ENCODE data around the gene ADAMTS2. TPM values are rescaled to one million over a fixed set of nuclear protein-coding genes. Genes with fewer than 3 reads are reported as not detected.

ADAMTS2 gene
- total RNA-seq, 1 donor from 2014 or later: 23.5 TPM

GRCh38 chr5:179343021-179343718 lies 2.1 kb downstream of the ADAMTS2 start:
- DNase-seq: no peak
- Mint-ChIP-seq H3K4me1 (ENCODE audit: low read depth, unreplicated experiment) (peaks cover 12% of the 10 kb centered on the region), H3K27ac (ENCODE audit: unreplicated experiment) (peak overlapping the region; percentile 34), H3K27me3 (ENCODE audit: unreplicated experiment) (peaks cover 25% of the 10 kb centered on the region), H3K9me3 (ENCODE audit: unreplicated experiment) (peaks cover 15% of the 10 kb centered on the region), H3K4me3 (ENCODE audit: unreplicated experiment) (peak overlapping the region; percentile 89), H3K36me3 (ENCODE audit: unreplicated experiment) (no peaks in the 10 kb centered on the region)
- TF ChIP-seq, protein P1, sequence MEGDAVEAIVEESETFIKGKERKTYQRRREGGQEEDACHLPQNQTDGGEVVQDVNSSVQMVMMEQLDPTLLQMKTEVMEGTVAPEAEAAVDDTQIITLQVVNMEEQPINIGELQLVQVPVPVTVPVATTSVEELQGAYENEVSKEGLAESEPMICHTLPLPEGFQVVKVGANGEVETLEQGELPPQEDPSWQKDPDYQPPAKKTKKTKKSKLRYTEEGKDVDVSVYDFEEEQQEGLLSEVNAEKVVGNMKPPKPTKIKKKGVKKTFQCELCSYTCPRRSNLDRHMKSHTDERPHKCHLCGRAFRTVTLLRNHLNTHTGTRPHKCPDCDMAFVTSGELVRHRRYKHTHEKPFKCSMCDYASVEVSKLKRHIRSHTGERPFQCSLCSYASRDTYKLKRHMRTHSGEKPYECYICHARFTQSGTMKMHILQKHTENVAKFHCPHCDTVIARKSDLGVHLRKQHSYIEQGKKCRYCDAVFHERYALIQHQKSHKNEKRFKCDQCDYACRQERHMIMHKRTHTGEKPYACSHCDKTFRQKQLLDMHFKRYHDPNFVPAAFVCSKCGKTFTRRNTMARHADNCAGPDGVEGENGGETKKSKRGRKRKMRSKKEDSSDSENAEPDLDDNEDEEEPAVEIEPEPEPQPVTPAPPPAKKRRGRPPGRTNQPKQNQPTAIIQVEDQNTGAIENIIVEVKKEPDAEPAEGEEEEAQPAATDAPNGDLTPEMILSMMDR (IDR thresholded peaks at IDR 0.05; ENCODE audit: partially characterized antibody, unreplicated experiment): no peak

- Mint-ChIP-seq H3K4me1 (ENCODE audit: low read depth, unreplicated experiment) (peaks cover 12% of the 10 kb centered on the region), H3K36me3 (ENCODE audit: unreplicated experiment) (no peaks in the 10 kb centered on the region), H3K4me3 (ENCODE audit: unreplicated experiment) (peak overlapping the region; percentile 89), H3K9me3 (ENCODE audit: unreplicated experiment) (peaks cover 12% of the 10 kb centered on the region), H3K27me3 (ENCODE audit: unreplicated experiment) (peaks cover 25% of the 10 kb centered on the region), H3K27ac (ENCODE audit: unreplicated experiment) (no peak overlapping the region)
- TF ChIP-seq, protein P1 (IDR thresholded peaks at IDR 0.05; ENCODE audit: partially characterized antibody, unreplicated experiment): no peak
- peak; percentile 59 for DNase-seq
Measured at GRCh38 chr5:179342577-179342976, 2.7 kb downstream of the ADAMTS2 start.

DNA sequence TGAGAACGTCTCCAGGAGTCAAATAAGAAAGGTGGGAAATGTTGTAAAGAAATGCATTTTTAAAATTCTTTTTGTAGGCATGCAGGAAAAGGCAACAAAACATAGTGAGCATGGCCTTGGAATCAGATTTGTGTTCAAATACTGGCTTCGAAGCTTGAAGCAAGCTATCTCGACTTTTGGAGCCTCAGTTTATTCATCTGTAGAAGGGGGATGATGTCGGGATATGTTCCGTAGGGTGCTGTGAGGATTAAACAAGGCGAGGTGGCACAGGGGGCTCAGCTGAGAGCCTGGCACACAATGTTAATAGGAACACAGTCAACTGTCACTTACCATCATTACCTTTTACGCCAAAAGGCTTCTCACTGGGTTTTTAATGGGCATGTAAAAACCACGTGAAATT lies 4.8 kb downstream of the ADAMTS2 start:
- TF ChIP-seq, protein P1 (IDR thresholded peaks at IDR 0.05; ENCODE audit: partially characterized antibody, unreplicated experiment): no peak
- no peak for DNase-seq
- H3K27me3 Mint-ChIP-seq (ENCODE audit: unreplicated experiment): peaks cover 19% of the 10 kb centered on the region
- peaks cover 13% of the 10 kb centered on the region for H3K9me3 Mint-ChIP-seq (ENCODE audit: unreplicated experiment)
- peaks cover 15% of the 10 kb centered on the region for H3K4me1 Mint-ChIP-seq (ENCODE audit: low read depth, unreplicated experiment)
- no peaks in the 10 kb centered on the region for H3K36me3 Mint-ChIP-seq (ENCODE audit: unreplicated experiment)
- H3K27ac Mint-ChIP-seq (ENCODE audit: unreplicated experiment): no peak overlapping the region
- H3K4me3 Mint-ChIP-seq (ENCODE audit: unreplicated experiment): no peak overlapping the region

GRCh38 chr5:179339996-179340395 lies 5.3 kb downstream of the ADAMTS2 start:
- H3K27ac Mint-ChIP-seq (ENCODE audit: unreplicated experiment): no peak overlapping the region
- TF ChIP-seq, protein P1 (IDR thresholded peaks at IDR 0.05; ENCODE audit: partially characterized antibody, unreplicated experiment): no peak
- no peak for DNase-seq
- peaks cover 19% of the 10 kb centered on the region for H3K27me3 Mint-ChIP-seq (ENCODE audit: unreplicated experiment)
- no peak overlapping the region for H3K4me3 Mint-ChIP-seq (ENCODE audit: unreplicated experiment)
- H3K9me3 Mint-ChIP-seq (ENCODE audit: unreplicated experiment): peaks cover 13% of the 10 kb centered on the region
- H3K4me1 Mint-ChIP-seq (ENCODE audit: low read depth, unreplicated experiment): peaks cover 15% of the 10 kb centered on the region
- no peaks in the 10 kb centered on the region for H3K36me3 Mint-ChIP-seq (ENCODE audit: unreplicated experiment)

DNA sequence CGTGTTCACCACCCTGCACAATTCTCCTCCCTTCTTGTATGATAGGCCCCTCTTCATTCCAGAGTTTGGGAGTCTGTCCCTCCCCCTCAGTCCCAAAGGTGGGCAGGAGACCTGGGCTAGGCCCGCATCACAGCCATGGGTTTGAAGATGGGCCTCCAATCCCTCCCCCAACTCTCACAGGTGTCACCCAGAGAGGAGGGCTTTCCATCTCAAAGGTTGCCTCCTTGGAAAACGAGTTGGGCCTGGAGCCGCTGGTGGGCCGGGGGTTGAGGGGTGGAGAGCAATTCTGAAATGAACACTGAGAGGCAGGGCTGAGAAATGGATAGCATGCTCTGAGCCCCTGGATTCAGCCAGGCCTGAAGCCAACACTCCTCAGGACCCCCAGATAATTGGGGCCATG lies 6.2 kb downstream of the ADAMTS2 start:
- Mint-ChIP-seq H3K27ac (ENCODE audit: unreplicated experiment) (no peak overlapping the region), H3K4me1 (ENCODE audit: low read depth, unreplicated experiment) (peaks cover 17% of the 10 kb centered on the region), H3K27me3 (ENCODE audit: unreplicated experiment) (peaks cover 19% of the 10 kb centered on the region), H3K9me3 (ENCODE audit: unreplicated experiment) (peaks cover 13% of the 10 kb centered on the region), H3K36me3 (ENCODE audit: unreplicated experiment) (no peaks in the 10 kb centered on the region), H3K4me3 (ENCODE audit: unreplicated experiment) (no peak overlapping the region)
- no peak for DNase-seq
- TF ChIP-seq, protein P1 (IDR thresholded peaks at IDR 0.05; ENCODE audit: partially characterized antibody, unreplicated experiment): no peak

Data from glutamatergic neuron (in vitro differentiated cells).